HepG2 (cell line): ENCODE measurements around the gene PRKD2. TPM values are rescaled to one million over a fixed set of nuclear protein-coding genes. Genes with fewer than 3 reads are reported as not detected.

Experiments
- ATAC-seq: fragments of 200-7000 bp; cut with Tn5 transposase; 3 replicates; pipeline ENCODE4 v1.9.1; 2020; ENCODE audit warnings: mild to moderate bottlenecking, moderate library complexity
- BruUV-seq: library from RNA; stranded (reverse); fragments of 400-500 nt; replicated peaks from 2 replicates; lab custom pipeline; 2021; lab: Mats Ljungman, UMichigan
- CTCF ChIA-PET: fragments of 300-600 bp; formaldehyde crosslinking; extraction: SDS; loops from one replicate; lab custom pipeline; 2021; ENCODE audit warnings: low total read pairs, inconsistent platforms, low intra/inter-chr PET ratio; lab: Yijun Ruan, JAX
- POLR2A ChIA-PET: fragments of 350-600 bp; sonication (Branson Sonifier 250); formaldehyde crosslinking; loops from one replicate; lab custom pipeline; 2020; ENCODE audit warnings: antibody characterized with exemption, inconsistent platforms; lab: Yijun Ruan, JAX
- DNase-seq: peaks from one replicate; pipeline ENCODE4 v3.0.0-alpha.2; 2015; ENCODE audit warnings: low spot score
- FAIRE-seq: peaks from 3 replicates; lab custom pipeline; 2011; peaks lifted over from hg19 to GRCh38; lab: Jason Lieb, UNC
- H2AFZ ChIP-seq: one replicate; pipeline ENCODE4 v1.6.1; 2011; ENCODE audit warnings: low read length, inconsistent platforms
- H3K27ac ChIP-seq: fragments of 300-600 bp; 3 replicates; pipeline ENCODE4 v1.8.0; 2011; ENCODE audit warnings: mixed run types, mild to moderate bottlenecking, mixed read lengths, low read length, inconsistent platforms; ENCODE audit not compliant: insufficient read depth; ENCODE audit errors: extremely low read length
- H3K27me3 ChIP-seq, 2 experiments: fragments of 200-600 bp in 1 of 2; 2 replicates in 1 of 2; 3 replicates in 1 of 2; pipeline versions ENCODE4 v1.6.0 to v1.8.0; 2011; ENCODE audit warnings: low read length in 2 of 2, mild to moderate bottlenecking in 2 of 2, moderate library complexity in 2 of 2, inconsistent platforms in 1 of 2; ENCODE audit not compliant: insufficient read depth in 2 of 2, control insufficient read depth in 1 of 2
- H3K36me3 ChIP-seq, 2 experiments: fragments of 200-600 bp in 1 of 2; replicated peaks in 1 of 2; 2 replicates in 1 of 2; 3 replicates in 1 of 2; pipeline versions ENCODE4 v1.5.1 to v1.8.0; 2011; ENCODE audit warnings: low read length in 2 of 2, inconsistent platforms in 1 of 2; ENCODE audit not compliant: insufficient read depth in 2 of 2, control insufficient read depth in 1 of 2
- H3K4me1 ChIP-seq: 2 replicates; pipeline ENCODE4 v1.5.1; 2012; ENCODE audit warnings: low read length, inconsistent platforms; ENCODE audit not compliant: insufficient read depth
- H3K4me2 ChIP-seq: 2 replicates; pipeline ENCODE4 v1.6.0; 2011; ENCODE audit warnings: low read depth, low read length, inconsistent platforms
- H3K4me3 ChIP-seq, 3 experiments: fragments of 200-600 bp in 1 of 3; sonication (generic), shearing (Covaris generic) in 1 of 3; replicated peaks in 1 of 3; 2 replicates each; pipeline ENCODE4 v1.5.1; 2011 to 2016; ENCODE audit warnings: low read length in 3 of 3, inconsistent platforms in 2 of 3, low read depth in 2 of 3, mild to moderate bottlenecking in 2 of 3, control low read depth in 1 of 3, mixed read lengths in 1 of 3; ENCODE audit not compliant: insufficient read depth in 1 of 3
- H3K79me2 ChIP-seq: one replicate; pipeline ENCODE4 v1.6.1; 2011; ENCODE audit warnings: low read length, inconsistent platforms; ENCODE audit not compliant: insufficient read depth
- H3K9ac ChIP-seq: 2 replicates; pipeline ENCODE4 v1.6.0; 2011; ENCODE audit warnings: mild to moderate bottlenecking, low read depth, low read length, inconsistent platforms; ENCODE audit not compliant: insufficient read depth
- H3K9me3 ChIP-seq: 2 replicates; pipeline ENCODE4 v1.5.1; 2012; ENCODE audit warnings: mild to moderate bottlenecking, low read length
- H4K20me1 ChIP-seq: 2 replicates; pipeline ENCODE4 v1.6.0; 2011; ENCODE audit warnings: inconsistent platforms, mild to moderate bottlenecking, low read length, moderate library complexity; ENCODE audit not compliant: insufficient read depth
- HNRNPLL ChIP-seq: fragments of 200-400 bp; formaldehyde crosslinking; IDR thresholded peaks from 2 replicates; pipeline ENCODE4 v1.6.1; 2017; ENCODE audit warnings: mild to moderate bottlenecking, low read depth, low read length; ENCODE audit not compliant: poor library complexity, severe bottlenecking
- LRRFIP1 ChIP-seq: sonication (generic); formaldehyde crosslinking; conservative IDR thresholded peaks from 2 replicates; pipeline ENCODE4 v1.4.0; 2020; ENCODE audit warnings: missing genetic modification reagents
- MEF2D ChIP-seq: sonication (generic); formaldehyde crosslinking; IDR thresholded peaks from 2 replicates; pipeline ENCODE4 v1.5.1; 2020; ENCODE audit warnings: mild to moderate bottlenecking, missing genetic modification reagents
- SAFB2 ChIP-seq: sonication (generic); formaldehyde crosslinking; IDR thresholded peaks from 2 replicates; pipeline ENCODE4 v1.5.1; 2020; ENCODE audit warnings: missing genetic modification reagents, low read depth, mild to moderate bottlenecking, borderline replicate concordance
- SIX1 ChIP-seq: sonication (generic); formaldehyde crosslinking; IDR thresholded peaks from 2 replicates; pipeline ENCODE4 v1.4.0; 2020; ENCODE audit warnings: missing genetic modification reagents, borderline replicate concordance
- SOX6 ChIP-seq, 2 experiments: fragments of 450-650 bp in 1 of 2; sonication (generic) in 1 of 2; formaldehyde crosslinking in 1 of 2; IDR thresholded peaks; 2 replicates each; pipeline versions ENCODE4 v1.4.0 to v1.6.1; 2017 to 2020; ENCODE audit warnings: antibody characterized with exemption in 1 of 2, mild to moderate bottlenecking in 1 of 2, missing genetic modification reagents in 1 of 2
- YY1 ChIP-seq: IDR thresholded peaks from 2 replicates; pipeline ENCODE4 v1.6.1; 2011; ENCODE audit warnings: low read length, low read depth, moderate library complexity, mild to moderate bottlenecking; ENCODE audit not compliant: insufficient read depth, insufficient replicate concordance
- ZKSCAN1 ChIP-seq: fragments of 150-350 bp; IDR thresholded peaks from 2 replicates; pipeline ENCODE4 v1.6.1; 2014; ENCODE audit warnings: low read length
- ZNF367 ChIP-seq: sonication (generic); formaldehyde crosslinking; IDR thresholded peaks from 2 replicates; pipeline ENCODE4 v1.4.0; 2020; ENCODE audit warnings: missing genetic modification reagents, borderline replicate concordance
- ZNF383 ChIP-seq: sonication (generic); formaldehyde crosslinking; IDR thresholded peaks from 2 replicates; pipeline ENCODE4 v1.4.0; 2020; ENCODE audit warnings: missing genetic modification reagents, mild to moderate bottlenecking, borderline replicate concordance
- ZNF552 ChIP-seq: sonication (generic); formaldehyde crosslinking; IDR thresholded peaks from 2 replicates; pipeline ENCODE4 v1.9.0; 2022; ENCODE audit warnings: missing genetic modification reagents, mild to moderate bottlenecking, borderline replicate concordance
- ZNF761 ChIP-seq: sonication (generic); formaldehyde crosslinking; conservative IDR thresholded peaks from 2 replicates; pipeline ENCODE4 v1.4.0; 2020; ENCODE audit warnings: mild to moderate bottlenecking, missing genetic modification reagents
- ZNF816 ChIP-seq: sonication (generic); formaldehyde crosslinking; IDR thresholded peaks from 2 replicates; pipeline ENCODE4 v1.8.0; 2022; ENCODE audit warnings: missing genetic modification reagents, mild to moderate bottlenecking, borderline replicate concordance
- WGBS: methylation state at CpG from one replicate; pipeline ENCODE4 v1.1.6; 2017; ENCODE audit warnings: low lambda C conversion rate; 5-methylcytosine and 5-hydroxymethylcytosine counted together
- in situ Hi-C: cut with HindIII; loops from 2 replicates; pipeline ENCODE4 v1.10.0; 2017; ENCODE audit warnings: low pct_unique_long_range_greater_than_20kb; ENCODE audit not compliant: extremely low pct_ligation_motif_present
- intact Hi-C: fragments of 100-400 bp; cut with micrococcal nuclease; formaldehyde crosslinking; loops from one replicate; pipeline ENCODE4 v1.10.0; 2022; ENCODE audit not compliant: unreplicated experiment
- polyA plus RNA-seq, 8 experiments: library from polyadenylated mRNA; depleted of rRNA in 3 of 8; stranded (reverse) in 7 of 8; unstranded in 1 of 8; fragments of >200 nt; fragmentation: Illumina TruSeq in 4 of 8; extraction: Trizol in 4 of 8; gene quantifications; 2 replicates each; pipeline versions ENCODE4 v1.2.1 to v1.2.3, GENCODE V29; 2011 to 2016; ENCODE audit warnings: low read depth in 4 of 8, missing spikeins in 1 of 8, mixed read lengths in 1 of 8; ENCODE audit not compliant: insufficient read depth in 1 of 8
- total RNA-seq, 5 experiments: library from RNA; depleted of rRNA; stranded (reverse); fragments of >200 nt; fragmentation: Illumina TruSeq; extraction: Trizol; gene quantifications; 2 replicates each; pipeline ENCODE4 v1.2.3, GENCODE V29; 2016; ENCODE audit warnings: low read depth in 1 of 5

Gene PRKD2
- total and polyA plus RNA-seq, 2 of the 13 experiments (the other 11 are each of a cell fraction or from before 2014, with no cell fraction given), result 6.7 to 7.3 TPM

- Histone ChIP-seq H3K9me3 (no peaks in the 10 kb centered on the region), H3K4me3 (peak overlapping the region; percentile 79 to 83 (median 82); a peak in 4 of 6 replicates), H3K4me2 (peak overlapping the region; percentile 73), H4K20me1 (no peaks in the 10 kb centered on the region), H3K9ac (peak overlapping the region; percentile 75), H3K27ac (no peak overlapping the region), H3K4me1 (peaks cover 27% of the 10 kb centered on the region), H2AFZ (no peak overlapping the region), H3K36me3 (peaks cover 8 to 14% of the 10 kb centered on the region in 2 experiments), H3K27me3 (no peaks in the 10 kb centered on the region; a peak in 1 of 5 replicates), H3K79me2 (peaks cover 20% of the 10 kb centered on the region)
- POLR2A ChIA-PET, result no interaction called here
- 0 out of 2 replicates have a peak, but pooled peaks have one; percentile 14 for TF ChIP-seq ZKSCAN1
- no peak for TF ChIP-seq SOX6 (IDR thresholded peaks at IDR 0.05)
- TF ChIP-seq SOX6 (CRISPR knock-in tag; IDR thresholded peaks at IDR 0.05), result no peak
- intact Hi-C loops (no loop called here), in situ Hi-C loops (no loop called here)
- CTCF ChIA-PET, result no interaction called here
- ATAC-seq, result no peak; the same call in 2 of the 3 replicates
- DNase-seq, result no peak
- BruUV-seq, result no TSS peak
- no peak for FAIRE-seq
- no CpG with 5 or more reads among the region's 9 CpGs for WGBS
Measured at GRCh38 chr19:46717716-46718143, 816 bp upstream of the PRKD2 start.

- ChIA-PET CTCF (no interaction called here), POLR2A (interaction anchor here (0.8 to 1.4 kb wide), 3 partner anchors 10 to 29 kb away, joined by 3 read pairs; partner anchors contain the start of genes FKRP and STRN4)
- Histone ChIP-seq H3K9me3 (no peaks in the 10 kb centered on the region), H3K4me3 (peak overlapping the region; percentile 79 to 83 (median 82)), H4K20me1 (no peaks in the 10 kb centered on the region), H3K4me1 (peaks cover 20% of the 10 kb centered on the region), H3K79me2 (peaks cover 20% of the 10 kb centered on the region), H3K9ac (peak overlapping the region; percentile 75), H2AFZ (no peak overlapping the region), H3K36me3 (peaks cover 4 to 6% of the 10 kb centered on the region in 2 experiments; a peak in 3 of 5 replicates), H3K27me3 (no peaks in the 10 kb centered on the region; a peak in 1 of 5 replicates), H3K4me2 (peak overlapping the region; percentile 96), H3K27ac (peak overlapping the region; percentile 38)
- 0% methylated on average over 20 of the region's 20 CpGs for WGBS
- in situ Hi-C loops (no loop called here), intact Hi-C loops (no loop called here)
- no peak for FAIRE-seq
- no TSS peak for BruUV-seq
- no peak for ATAC-seq
- no peak for DNase-seq
- TF ChIP-seq ZNF816 (CRISPR knock-in tag), result no peak
- TF ChIP-seq YY1, result peak; percentile 31
- no peak for TF ChIP-seq MEF2D (CRISPR knock-in tag)
- TF ChIP-seq ZNF761 (CRISPR knock-in tag), result no peak
- TF ChIP-seq HNRNPLL, result no peak
- no peak for TF ChIP-seq ZNF367 (CRISPR knock-in tag)
- 0 out of 2 replicates have a peak, but pooled peaks have one; percentile 13 for TF ChIP-seq ZNF383 (CRISPR knock-in tag)
- no peak for TF ChIP-seq SAFB2 (CRISPR knock-in tag)
- TF ChIP-seq LRRFIP1 (CRISPR knock-in tag), result no peak
- TF ChIP-seq ZNF552 (CRISPR knock-in tag), result no peak
- TF ChIP-seq SIX1 (CRISPR knock-in tag), result no peak
Measured at GRCh38 chr19:46716672-46717033, 261 bp downstream of the PRKD2 start.
